MM.1S (cell line): ENCODE data around the gene ABCB9.

Experiments
- DNase-seq: peaks from one replicate; pipeline ENCODE4 v3.0.0-alpha.2; 2015
- H2AFZ ChIP-seq: fragments of 300-600 bp; sonication (generic); 2 replicates; pipeline ENCODE4 v1.6.0; 2016; ENCODE audit warnings: antibody characterized with exemption, low read length
- H3F3A ChIP-seq: fragments of 300-600 bp; sonication (generic); 2 replicates; pipeline ENCODE4 v1.6.1; 2016; ENCODE audit warnings: mild to moderate bottlenecking, antibody characterized with exemption, low read length, moderate library complexity, mixed read lengths; ENCODE audit not compliant: insufficient read depth
- H3K27ac ChIP-seq: fragments of 300-600 bp; sonication (generic); 2 replicates; pipeline ENCODE4 v1.5.1; 2016; ENCODE audit warnings: mild to moderate bottlenecking, low read length
- H3K27me3 ChIP-seq: fragments of 300-600 bp; sonication (generic); replicated peaks from 2 replicates; pipeline ENCODE4 v1.6.0; 2016; ENCODE audit warnings: low read length; ENCODE audit not compliant: insufficient read depth
- H3K36me3 ChIP-seq: fragments of 300-600 bp; sonication (generic); replicated peaks from 2 replicates; pipeline ENCODE4 v1.6.1; 2016; ENCODE audit warnings: mild to moderate bottlenecking, low read length, mixed read lengths; ENCODE audit not compliant: insufficient read depth
- H3K4me1 ChIP-seq: fragments of 300-600 bp; sonication (generic); 2 replicates; pipeline ENCODE4 v1.6.1; 2016; ENCODE audit warnings: low read length, mixed read lengths
- H3K4me2 ChIP-seq: fragments of 300-600 bp; sonication (generic); 2 replicates; pipeline ENCODE4 v1.6.0; 2016; ENCODE audit warnings: low read depth, low read length
- H3K4me3 ChIP-seq: fragments of 300-600 bp; sonication (generic); 2 replicates; pipeline ENCODE4 v1.5.1; 2016; ENCODE audit warnings: low read length, mixed read lengths
- H3K79me2 ChIP-seq: fragments of 300-600 bp; sonication (generic); 2 replicates; pipeline ENCODE4 v1.6.1; 2016; ENCODE audit warnings: mixed run types, low read length, mixed read lengths
- H3K9ac ChIP-seq: fragments of 300-600 bp; sonication (generic); 2 replicates; pipeline ENCODE4 v1.6.1; 2016; ENCODE audit warnings: low read length, mixed read lengths
- H3K9me2 ChIP-seq: fragments of 300-600 bp; sonication (generic); replicated peaks from 2 replicates; pipeline ENCODE4 v1.6.1; 2016; ENCODE audit warnings: mild to moderate bottlenecking, low read length, mixed read lengths; ENCODE audit not compliant: insufficient read depth
- H3K9me3 ChIP-seq: fragments of 300-600 bp; sonication (generic); replicated peaks from 2 replicates; pipeline ENCODE4 v1.6.1; 2016; ENCODE audit warnings: mild to moderate bottlenecking, low read length, mixed read lengths; ENCODE audit not compliant: insufficient read depth
- H4K20me1 ChIP-seq: fragments of 300-600 bp; sonication (generic); 2 replicates; pipeline ENCODE4 v1.6.1; 2016; ENCODE audit warnings: mild to moderate bottlenecking, low read length, moderate library complexity, mixed read lengths; ENCODE audit not compliant: insufficient read depth
- CTCF ChIP-seq: fragments of 300-600 bp; sonication (generic); IDR thresholded peaks from 2 replicates; pipeline ENCODE4 v1.5.1; 2016; ENCODE audit warnings: antibody characterized with exemption, low read length, mixed read lengths
- EZH2 ChIP-seq: fragments of 300-600 bp; sonication (generic); optimal IDR thresholded peaks from 2 replicates; pipeline ENCODE3; 2017; ENCODE audit warnings: low read depth, mild to moderate bottlenecking, antibody characterized with exemption, low read length, mixed read lengths
- EZH2phosphoT487 ChIP-seq: fragments of 300-600 bp; sonication (generic); IDR thresholded peaks from 2 replicates; pipeline ENCODE4 v1.6.1; 2018; ENCODE audit warnings: antibody characterized with exemption, low read length

The ABCB9 gene

GRCh38 chr12:123011701-123012100, 45.4 kb upstream of the ABCB9 start:
- H3K4me2 ChIP-seq: no peak overlapping the region
- H4K20me1 ChIP-seq: no peaks in the 10 kb centered on the region
- H3K4me3 ChIP-seq: no peak overlapping the region
- TF ChIP-seq CTCF (no peak), EZH2phosphoT487 (no peak), EZH2 (no peak)
- no peak overlapping the region for H3K27ac ChIP-seq
- H3K9ac ChIP-seq: no peak overlapping the region
- no peaks in the 10 kb centered on the region for H3K9me3 ChIP-seq
- no peaks in the 10 kb centered on the region for H3K27me3 ChIP-seq
- H3K79me2 ChIP-seq: no peaks in the 10 kb centered on the region
- no peaks in the 10 kb centered on the region for H3K9me2 ChIP-seq
- DNase-seq: no peak
- no peaks in the 10 kb centered on the region for H3F3A ChIP-seq
- no peaks in the 10 kb centered on the region for H3K4me1 ChIP-seq
- no peaks in the 10 kb centered on the region for H3K36me3 ChIP-seq
- no peak overlapping the region for H2AFZ ChIP-seq

- no peak for DNase-seq
- Histone ChIP-seq H3K9me3 (no peaks in the 10 kb centered on the region), H4K20me1 (no peaks in the 10 kb centered on the region), H3K4me3 (no peak overlapping the region), H3K79me2 (no peaks in the 10 kb centered on the region), H3K27ac (no peak overlapping the region), H3K36me3 (no peaks in the 10 kb centered on the region), H3F3A (no peaks in the 10 kb centered on the region), H3K9ac (no peak overlapping the region), H3K27me3 (no peaks in the 10 kb centered on the region), H3K4me2 (no peak overlapping the region), H2AFZ (no peak overlapping the region), H3K9me2 (no peaks in the 10 kb centered on the region), H3K4me1 (no peaks in the 10 kb centered on the region)
- TF ChIP-seq EZH2phosphoT487: no peak
- TF ChIP-seq CTCF: no peak
- TF ChIP-seq EZH2: no peak
Observed at GRCh38 chr12:123010681-123011080, 44.4 kb upstream of the ABCB9 start.

- Histone ChIP-seq H4K20me1 (no peaks in the 10 kb centered on the region), H3K36me3 (no peaks in the 10 kb centered on the region), H3K4me2 (no peak overlapping the region), H3K9me2 (no peaks in the 10 kb centered on the region), H3K9ac (no peak overlapping the region), H2AFZ (no peak overlapping the region), H3K4me1 (no peaks in the 10 kb centered on the region), H3K79me2 (no peaks in the 10 kb centered on the region), H3K27me3 (no peaks in the 10 kb centered on the region), H3K9me3 (no peaks in the 10 kb centered on the region), H3F3A (no peaks in the 10 kb centered on the region), H3K4me3 (no peak overlapping the region), H3K27ac (no peak overlapping the region)
- TF ChIP-seq EZH2phosphoT487: no peak
- no peak for DNase-seq
Observed at GRCh38 chr12:123010110-123010509, 43.8 kb upstream of the ABCB9 start.

GRCh38 chr12:123006977-123007376, 40.7 kb upstream of the ABCB9 start:
- Histone ChIP-seq H3K9me3 (no peaks in the 10 kb centered on the region), H3K27ac (no peak overlapping the region), H3K4me2 (no peak overlapping the region), H3K4me3 (no peak overlapping the region), H3K79me2 (no peaks in the 10 kb centered on the region), H4K20me1 (no peaks in the 10 kb centered on the region), H3K36me3 (no peaks in the 10 kb centered on the region), H3K27me3 (no peaks in the 10 kb centered on the region), H3F3A (no peaks in the 10 kb centered on the region), H3K4me1 (no peaks in the 10 kb centered on the region), H2AFZ (no peak overlapping the region), H3K9ac (no peak overlapping the region), H3K9me2 (no peaks in the 10 kb centered on the region)
- DNase-seq: no peak
- TF ChIP-seq EZH2 (no peak), EZH2phosphoT487 (no peak), CTCF (no peak)
